Upper lobe of right lung (tissue), 1 donor: Measurements from ENCODE around the gene ZNF473. TPM values are rescaled to one million over a fixed set of nuclear protein-coding genes. Genes with fewer than 3 reads are reported as not detected.
A peak's percentile ranks its signal among the peaks of the same experiment; 100 is the strongest.

ENCODE experiments used
- ATAC-seq: fragments of 200-7000 bp; cut with Tn5 transposase; one replicate; pipeline ENCODE4 v1.9.1; 2020; ENCODE audit warnings: mild to moderate bottlenecking, moderate library complexity
- DNase-seq: peaks from one replicate; pipeline ENCODE4 v3.0.0-alpha.2; 2020
- H3K27ac ChIP-seq: fragments of 200-600 bp; one replicate; pipeline ENCODE4 v1.8.0; 2022
- H3K27me3 ChIP-seq: fragments of 200-600 bp; one replicate; pipeline ENCODE4 v1.8.0; 2022; ENCODE audit warnings: mild to moderate bottlenecking
- H3K36me3 ChIP-seq: fragments of 200-600 bp; one replicate; pipeline ENCODE4 v1.8.0; 2022
- H3K4me1 ChIP-seq: fragments of 200-600 bp; one replicate; pipeline ENCODE4 v1.8.0; 2022
- H3K4me3 ChIP-seq: fragments of 200-600 bp; one replicate; pipeline ENCODE4 v1.8.0; 2022; ENCODE audit warnings: mild to moderate bottlenecking
- H3K9me3 ChIP-seq: fragments of 200-600 bp; one replicate; pipeline ENCODE4 v1.8.0; 2022
- intact Hi-C: fragments of 100-400 bp; cut with DNase I; formaldehyde crosslinking; loops from one replicate; pipeline ENCODE4 v1.11.0; 2022
- total RNA-seq: library from RNA; stranded (reverse); fragmentation: NEBNext Ultra II Directional; extraction: Animal tissue kit (Norgen Biotek cat#: 25700); gene quantifications from one replicate; pipeline ENCODE4 v1.2.1, GENCODE V29; 2021
- TF ChIP-seq, protein P1 (sequence below): fragments of 200-600 bp; IDR thresholded peaks from one replicate; pipeline ENCODE4 v1.8.0; 2022; ENCODE audit warnings: antibody characterized with exemption
- donor health status: DM: no; HTN: yes; CAD: no; lungs with severe emphysema.

Gene ZNF473
- total RNA-seq, 1 donor from 2014 or later = 8.4 TPM

DNA sequence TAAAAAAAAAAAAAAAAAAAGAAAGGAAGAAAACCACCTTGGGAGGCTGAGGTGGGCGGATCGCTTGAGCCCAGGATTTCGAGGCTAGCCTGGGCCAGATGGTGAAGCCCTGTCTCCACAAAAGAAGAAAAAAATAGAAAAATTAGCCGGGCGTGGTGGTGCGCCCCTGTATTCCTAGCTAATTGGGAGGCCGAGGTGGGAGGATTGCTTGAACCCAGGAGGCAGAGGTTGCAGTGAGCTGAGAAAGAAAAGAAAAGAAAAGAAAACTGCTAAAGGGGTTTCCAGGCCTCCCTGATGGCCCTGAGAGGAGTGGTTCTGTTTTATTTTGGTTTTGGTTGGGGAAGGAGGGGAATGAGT lies 723 bp downstream of the ZNF473 start:
- TF ChIP-seq, protein P1, sequence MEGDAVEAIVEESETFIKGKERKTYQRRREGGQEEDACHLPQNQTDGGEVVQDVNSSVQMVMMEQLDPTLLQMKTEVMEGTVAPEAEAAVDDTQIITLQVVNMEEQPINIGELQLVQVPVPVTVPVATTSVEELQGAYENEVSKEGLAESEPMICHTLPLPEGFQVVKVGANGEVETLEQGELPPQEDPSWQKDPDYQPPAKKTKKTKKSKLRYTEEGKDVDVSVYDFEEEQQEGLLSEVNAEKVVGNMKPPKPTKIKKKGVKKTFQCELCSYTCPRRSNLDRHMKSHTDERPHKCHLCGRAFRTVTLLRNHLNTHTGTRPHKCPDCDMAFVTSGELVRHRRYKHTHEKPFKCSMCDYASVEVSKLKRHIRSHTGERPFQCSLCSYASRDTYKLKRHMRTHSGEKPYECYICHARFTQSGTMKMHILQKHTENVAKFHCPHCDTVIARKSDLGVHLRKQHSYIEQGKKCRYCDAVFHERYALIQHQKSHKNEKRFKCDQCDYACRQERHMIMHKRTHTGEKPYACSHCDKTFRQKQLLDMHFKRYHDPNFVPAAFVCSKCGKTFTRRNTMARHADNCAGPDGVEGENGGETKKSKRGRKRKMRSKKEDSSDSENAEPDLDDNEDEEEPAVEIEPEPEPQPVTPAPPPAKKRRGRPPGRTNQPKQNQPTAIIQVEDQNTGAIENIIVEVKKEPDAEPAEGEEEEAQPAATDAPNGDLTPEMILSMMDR = no peak
- peak overlapping the region; percentile 78 for H3K4me3 ChIP-seq
- no peaks in the 10 kb centered on the region for H3K27me3 ChIP-seq
- intact Hi-C loops = no loop called here
- H3K4me1 ChIP-seq = peaks cover 26% of the 10 kb centered on the region
- no peak for DNase-seq
- ATAC-seq = no peak
- no peak overlapping the region for H3K27ac ChIP-seq
- H3K9me3 ChIP-seq = no peaks in the 10 kb centered on the region
- H3K36me3 ChIP-seq = peaks cover 6% of the 10 kb centered on the region

DNA sequence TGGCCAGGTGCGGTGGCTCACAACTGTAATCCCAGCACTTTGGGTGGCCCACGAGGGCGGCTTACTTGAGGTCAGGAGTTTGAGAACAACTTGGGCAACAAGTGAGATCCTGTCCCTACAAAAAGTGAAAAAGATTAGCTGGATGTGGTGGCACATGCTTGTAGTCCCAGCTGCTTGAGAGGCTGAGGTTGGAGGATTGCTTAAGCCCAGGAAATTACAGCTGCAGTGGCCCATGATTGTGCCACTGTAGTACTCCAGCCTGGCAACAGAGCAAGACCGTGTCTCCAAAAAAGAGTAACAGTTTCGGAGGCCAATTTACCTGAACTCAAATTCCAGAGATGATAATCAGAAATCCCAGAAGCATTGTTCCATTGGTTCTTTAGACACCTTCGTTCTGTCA lies 4.4 kb downstream of the ZNF473 start:
- Histone ChIP-seq H3K36me3 (peaks cover 42% of the 10 kb centered on the region), H3K4me1 (peaks cover 12% of the 10 kb centered on the region), H3K27me3 (no peaks in the 10 kb centered on the region), H3K9me3 (no peaks in the 10 kb centered on the region), H3K4me3 (no peak overlapping the region), H3K27ac (no peak overlapping the region)
- ATAC-seq = no peak
- intact Hi-C loops = no loop called here
- DNase-seq = no peak
- TF ChIP-seq, protein P1 = no peak

DNA sequence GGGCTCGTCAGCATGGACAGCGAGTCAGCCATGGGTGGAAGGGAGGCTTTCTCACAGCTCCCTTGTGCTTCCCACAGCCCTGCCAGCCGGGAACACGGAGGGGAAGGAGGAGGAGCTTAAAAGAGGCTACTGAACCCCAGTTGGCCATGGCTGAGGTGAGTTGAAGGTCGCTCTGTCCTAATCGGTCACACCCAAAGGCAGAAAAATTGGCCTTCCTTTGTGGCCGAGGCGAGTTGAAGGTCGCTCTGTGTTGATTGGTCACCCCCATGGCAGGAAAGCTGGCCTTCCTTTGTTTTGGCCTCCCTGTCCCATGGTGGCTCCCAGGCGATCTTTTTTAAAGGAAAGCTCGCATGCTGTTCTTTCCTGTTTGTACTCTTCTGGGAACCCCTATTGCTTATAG lies 5.1 kb downstream of the ZNF473 start:
- Histone ChIP-seq H3K4me1 (peaks cover 12% of the 10 kb centered on the region), H3K27me3 (no peaks in the 10 kb centered on the region), H3K9me3 (no peaks in the 10 kb centered on the region), H3K4me3 (no peak overlapping the region), H3K36me3 (peaks cover 42% of the 10 kb centered on the region), H3K27ac (no peak overlapping the region)
- no peak for DNase-seq
- TF ChIP-seq, protein P1 = no peak
- intact Hi-C loops = no loop called here
- no peak for ATAC-seq

DNA sequence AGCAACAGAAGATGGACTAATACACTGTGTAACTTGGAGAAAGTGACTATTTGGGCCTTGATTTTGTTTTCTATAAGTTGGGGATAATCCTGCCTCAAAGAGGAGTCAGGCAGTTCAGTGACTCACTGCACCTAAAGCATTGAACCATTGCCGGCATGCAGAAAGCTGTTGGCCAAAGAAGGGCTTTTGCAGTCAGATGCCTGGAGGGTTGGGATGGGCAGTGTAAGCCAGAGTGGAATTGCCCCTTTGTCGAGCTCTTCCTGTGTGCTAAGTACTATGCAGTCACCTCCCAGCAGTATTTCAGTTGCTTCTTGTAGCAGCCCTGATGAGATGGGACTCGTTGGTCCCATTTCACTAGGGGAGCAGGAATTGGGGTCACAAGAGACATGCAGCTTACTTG lies 11.1 kb downstream of the ZNF473 start:
- Histone ChIP-seq H3K36me3 (peaks cover 65% of the 10 kb centered on the region), H3K27me3 (no peaks in the 10 kb centered on the region), H3K4me3 (no peak overlapping the region), H3K4me1 (no peaks in the 10 kb centered on the region), H3K27ac (no peak overlapping the region), H3K9me3 (no peaks in the 10 kb centered on the region)
- intact Hi-C loops = no loop called here
- no peak for ATAC-seq
- no peak for DNase-seq
- TF ChIP-seq, protein P1 = no peak

DNA sequence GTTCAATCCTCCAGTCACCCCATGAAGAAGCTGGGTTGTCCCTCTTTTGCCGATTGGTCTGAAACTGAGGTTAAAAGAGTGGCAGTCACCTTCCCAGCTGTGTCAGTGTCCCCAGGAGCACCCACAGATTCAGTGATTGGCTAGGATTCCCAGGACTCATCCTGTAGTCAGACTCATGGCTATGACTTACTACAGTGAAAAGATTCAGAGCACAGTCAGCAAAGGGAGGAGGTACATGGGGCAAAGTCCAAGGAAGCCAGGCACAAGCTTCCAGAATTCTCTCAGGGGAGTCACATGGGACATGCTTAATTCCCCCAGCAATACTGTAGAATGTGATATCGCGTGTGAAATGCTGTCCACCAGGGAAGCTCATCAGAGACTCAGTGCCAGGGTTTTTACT lies 14.2 kb downstream of the ZNF473 start:
- intact Hi-C loops = no loop called here
- no peak overlapping the region for H3K27ac ChIP-seq
- TF ChIP-seq, protein P1 = no peak
- no peak for DNase-seq
- no peak for ATAC-seq
- H3K4me3 ChIP-seq = no peak overlapping the region
- H3K4me1 ChIP-seq = no peaks in the 10 kb centered on the region
- H3K9me3 ChIP-seq = peaks cover 3% of the 10 kb centered on the region
- peaks cover 65% of the 10 kb centered on the region for H3K36me3 ChIP-seq
- no peaks in the 10 kb centered on the region for H3K27me3 ChIP-seq

DNA sequence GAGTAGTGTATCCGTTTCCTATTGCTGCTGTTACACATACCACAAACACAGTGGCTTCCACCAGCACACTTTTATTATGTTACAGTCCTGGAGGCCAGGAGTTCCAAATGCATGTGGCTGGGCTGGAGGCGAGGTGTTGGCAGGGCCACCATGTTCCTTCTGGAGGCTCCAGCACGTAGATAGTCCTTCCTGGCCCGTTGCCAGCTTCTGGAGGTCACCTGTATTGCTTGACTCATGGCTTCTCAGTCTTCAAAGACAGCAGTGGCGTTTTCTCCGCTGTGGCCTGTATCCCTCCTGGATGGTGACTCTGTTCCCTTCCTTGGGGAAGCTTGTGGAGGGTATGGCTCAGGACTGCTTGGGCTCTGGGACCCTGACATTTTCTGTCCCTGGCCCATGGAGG lies 15.2 kb downstream of the ZNF473 start:
- ATAC-seq = no peak
- peaks cover 74% of the 10 kb centered on the region for H3K36me3 ChIP-seq
- no peaks in the 10 kb centered on the region for H3K27me3 ChIP-seq
- H3K27ac ChIP-seq = no peak overlapping the region
- intact Hi-C loops = no loop called here
- H3K4me3 ChIP-seq = no peak overlapping the region
- H3K9me3 ChIP-seq = peaks cover 8% of the 10 kb centered on the region
- H3K4me1 ChIP-seq = no peaks in the 10 kb centered on the region
- DNase-seq = no peak
- TF ChIP-seq, protein P1 = no peak
